ENCODE measurements around the gene IL17F. TPM values are rescaled to one million over a fixed set of nuclear protein-coding genes. Genes with fewer than 3 reads are reported as not detected.

Gene IL17F
- total RNA-seq, 4 donors from 2014 or later, result not detected

DNA sequence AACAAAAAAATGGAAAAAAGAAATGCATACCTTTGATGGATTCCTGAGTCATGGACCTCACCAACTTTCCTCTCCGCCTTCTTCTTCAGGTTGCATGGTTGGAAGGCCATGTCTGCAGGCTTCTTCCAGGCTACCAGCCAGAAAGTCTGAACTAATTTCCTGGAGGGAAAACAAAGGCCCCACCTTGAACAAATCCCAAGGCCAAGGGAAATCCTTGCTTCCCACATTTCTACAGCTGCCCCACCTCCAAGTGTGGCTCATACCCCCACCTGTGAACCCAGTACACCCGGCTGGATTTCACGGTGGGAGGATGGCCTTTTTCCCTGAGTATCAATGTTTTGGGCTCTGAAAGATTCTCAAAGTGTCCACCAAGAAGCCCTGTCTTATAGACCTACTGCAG is 35.7 kb downstream of the IL17F start:
- TF ChIP-seq, protein P1, sequence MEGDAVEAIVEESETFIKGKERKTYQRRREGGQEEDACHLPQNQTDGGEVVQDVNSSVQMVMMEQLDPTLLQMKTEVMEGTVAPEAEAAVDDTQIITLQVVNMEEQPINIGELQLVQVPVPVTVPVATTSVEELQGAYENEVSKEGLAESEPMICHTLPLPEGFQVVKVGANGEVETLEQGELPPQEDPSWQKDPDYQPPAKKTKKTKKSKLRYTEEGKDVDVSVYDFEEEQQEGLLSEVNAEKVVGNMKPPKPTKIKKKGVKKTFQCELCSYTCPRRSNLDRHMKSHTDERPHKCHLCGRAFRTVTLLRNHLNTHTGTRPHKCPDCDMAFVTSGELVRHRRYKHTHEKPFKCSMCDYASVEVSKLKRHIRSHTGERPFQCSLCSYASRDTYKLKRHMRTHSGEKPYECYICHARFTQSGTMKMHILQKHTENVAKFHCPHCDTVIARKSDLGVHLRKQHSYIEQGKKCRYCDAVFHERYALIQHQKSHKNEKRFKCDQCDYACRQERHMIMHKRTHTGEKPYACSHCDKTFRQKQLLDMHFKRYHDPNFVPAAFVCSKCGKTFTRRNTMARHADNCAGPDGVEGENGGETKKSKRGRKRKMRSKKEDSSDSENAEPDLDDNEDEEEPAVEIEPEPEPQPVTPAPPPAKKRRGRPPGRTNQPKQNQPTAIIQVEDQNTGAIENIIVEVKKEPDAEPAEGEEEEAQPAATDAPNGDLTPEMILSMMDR (IDR thresholded peaks at IDR 0.05; ENCODE audit: low read depth), result no peak

DNA sequence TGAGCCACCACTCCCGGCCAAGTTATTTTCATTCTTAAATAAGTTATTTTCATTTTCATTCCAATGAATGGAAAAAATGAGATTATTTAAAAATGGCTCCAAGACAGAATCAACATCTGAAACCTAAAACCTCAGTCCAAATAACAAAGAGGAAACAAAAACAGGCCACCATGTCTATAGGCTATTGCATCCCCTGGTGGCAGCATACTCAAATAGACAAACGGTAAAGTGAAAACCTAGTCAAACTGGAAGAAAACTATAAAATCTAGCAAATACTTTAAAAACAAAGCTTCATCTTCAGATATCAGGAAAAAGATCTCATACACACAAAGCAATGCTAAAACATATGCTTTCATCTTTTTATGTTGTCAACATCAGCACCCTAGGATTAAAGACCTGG is 37.2 kb downstream of the IL17F start:
- TF ChIP-seq, protein P1 (IDR thresholded peaks at IDR 0.05; ENCODE audit: low read depth), result no peak

GRCh38 chr6:52201493-52201892 is 42.8 kb downstream of the IL17F start:
- TF ChIP-seq, protein P1 (IDR thresholded peaks at IDR 0.05; ENCODE audit: low read depth), result no peak

- TF ChIP-seq, protein P1 (IDR thresholded peaks at IDR 0.05; ENCODE audit: low read depth), result no peak
Measured at GRCh38 chr6:52201046-52201445, 43.3 kb downstream of the IL17F start.

- TF ChIP-seq, protein P1 (IDR thresholded peaks at IDR 0.05; ENCODE audit: low read depth), result no peak
Measured at GRCh38 chr6:52195886-52196285, 48.4 kb downstream of the IL17F start.

DNA sequence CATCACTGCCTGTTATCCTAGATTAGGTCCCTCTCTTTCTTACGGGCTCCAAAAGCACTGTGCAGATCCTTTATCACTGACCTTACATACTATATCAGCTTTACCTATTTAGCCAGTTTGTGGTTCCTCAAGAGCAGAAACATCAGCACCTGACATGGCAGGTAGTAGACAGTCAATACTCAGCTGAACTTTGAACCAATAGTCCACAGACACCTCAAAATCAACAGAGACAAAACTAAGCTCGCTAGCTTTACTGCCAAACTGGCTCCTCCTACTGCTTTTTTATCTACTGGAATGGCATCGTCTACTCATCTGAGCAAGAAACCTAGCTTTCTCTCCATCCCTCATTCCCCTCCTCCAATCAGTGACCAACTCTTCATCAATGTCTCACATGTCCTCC is 52.5 kb downstream of the IL17F start:
- TF ChIP-seq, protein P1 (IDR thresholded peaks at IDR 0.05; ENCODE audit: low read depth), result no peak

GRCh38 chr6:52190409-52190808 is 53.9 kb downstream of the IL17F start:
- TF ChIP-seq, protein P1 (IDR thresholded peaks at IDR 0.05; ENCODE audit: low read depth), result no peak

All from subcutaneous adipose tissue (tissue), 4 donors.